ENCODE measurements around the gene TUBA1C. TPM values are rescaled to one million over a fixed set of nuclear protein-coding genes. Genes with fewer than 3 reads are reported as not detected.
"Not testable (repeated sequence)": the region's sequence is repeated elsewhere in the genome, so short reads cannot be mapped to it uniquely, and the experiment has no call there.

TUBA1C gene
- total RNA-seq, 4 donors from 2014 or later: 207 to 331 (median 263) TPM

DNA sequence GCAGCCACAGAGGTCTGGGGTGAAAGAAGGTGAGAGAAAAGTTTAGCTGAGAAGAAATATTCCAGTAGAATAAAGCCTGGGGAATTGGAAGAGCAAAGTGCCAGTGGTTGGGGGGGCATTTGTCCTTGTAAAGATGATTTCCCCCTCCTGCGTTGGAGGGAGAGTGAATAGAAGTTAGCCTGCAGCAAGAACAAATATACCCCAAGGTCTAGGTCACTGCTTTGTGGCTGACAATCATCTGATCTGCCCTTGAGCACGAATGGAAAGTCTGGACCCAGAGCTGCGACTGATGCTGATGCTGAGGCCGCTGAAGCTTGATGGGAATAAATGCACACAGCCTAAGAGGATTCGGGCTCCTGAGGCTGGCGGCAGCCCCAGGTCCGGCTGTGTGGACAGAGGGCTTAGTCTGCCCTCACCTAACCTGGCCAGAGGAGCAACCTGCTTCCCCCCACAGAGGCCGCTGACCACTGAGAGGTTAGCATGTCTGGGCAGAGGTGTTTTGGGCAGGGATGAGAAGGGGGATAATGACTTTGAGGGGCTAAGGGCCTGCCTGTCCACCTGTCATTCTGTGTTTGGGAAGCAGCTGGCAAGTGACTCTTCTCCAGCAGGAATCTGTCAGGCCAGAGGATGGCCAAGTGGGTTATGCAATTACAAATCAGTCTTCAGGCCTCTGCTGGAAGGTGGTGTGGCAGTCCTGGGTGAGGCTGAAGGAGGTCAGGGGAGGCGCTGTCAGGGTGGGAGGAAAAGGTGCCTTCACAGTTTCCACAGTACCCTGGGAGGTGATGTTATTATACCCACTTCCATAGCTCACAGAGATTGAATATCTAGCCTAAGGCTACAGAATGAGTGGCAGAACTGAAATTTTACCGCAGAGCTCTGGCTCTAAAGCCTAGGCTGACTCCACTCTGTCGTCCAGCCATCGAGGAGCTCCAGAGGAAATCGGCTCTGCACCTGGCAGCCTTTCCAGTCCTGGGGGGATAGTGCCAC, 11.7 kb downstream of the TUBA1C start:
- 67 to 84% methylated on average over 2 to 12 of the region's 13 CpGs for WGBS, 2 donors (ENCODE audit: low coverage in 1 of 2)
- H3K4me1 ChIP-seq: peaks cover 0 to 5% (median 0%) of the 10 kb centered on the region in 4 donors
- H3K36me3 ChIP-seq: peaks cover 0 to 17% (median 8%) of the 10 kb centered on the region in 4 donors
- TF ChIP-seq EP300 (IDR thresholded peaks at IDR 0.05; ENCODE audit: low read depth): no peak
- no peak for TF ChIP-seq POLR2AphosphoS5 (IDR thresholded peaks at IDR 0.05)
- no peak for TF ChIP-seq POLR2A (IDR thresholded peaks at IDR 0.05)
- TF ChIP-seq, protein P1, sequence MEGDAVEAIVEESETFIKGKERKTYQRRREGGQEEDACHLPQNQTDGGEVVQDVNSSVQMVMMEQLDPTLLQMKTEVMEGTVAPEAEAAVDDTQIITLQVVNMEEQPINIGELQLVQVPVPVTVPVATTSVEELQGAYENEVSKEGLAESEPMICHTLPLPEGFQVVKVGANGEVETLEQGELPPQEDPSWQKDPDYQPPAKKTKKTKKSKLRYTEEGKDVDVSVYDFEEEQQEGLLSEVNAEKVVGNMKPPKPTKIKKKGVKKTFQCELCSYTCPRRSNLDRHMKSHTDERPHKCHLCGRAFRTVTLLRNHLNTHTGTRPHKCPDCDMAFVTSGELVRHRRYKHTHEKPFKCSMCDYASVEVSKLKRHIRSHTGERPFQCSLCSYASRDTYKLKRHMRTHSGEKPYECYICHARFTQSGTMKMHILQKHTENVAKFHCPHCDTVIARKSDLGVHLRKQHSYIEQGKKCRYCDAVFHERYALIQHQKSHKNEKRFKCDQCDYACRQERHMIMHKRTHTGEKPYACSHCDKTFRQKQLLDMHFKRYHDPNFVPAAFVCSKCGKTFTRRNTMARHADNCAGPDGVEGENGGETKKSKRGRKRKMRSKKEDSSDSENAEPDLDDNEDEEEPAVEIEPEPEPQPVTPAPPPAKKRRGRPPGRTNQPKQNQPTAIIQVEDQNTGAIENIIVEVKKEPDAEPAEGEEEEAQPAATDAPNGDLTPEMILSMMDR (IDR thresholded peaks at IDR 0.05): no peak
- no peaks in the 10 kb centered on the region for H3K9me3 ChIP-seq
- DNase-seq: no peak
- H3K4me3 ChIP-seq: no peak overlapping the region
- in situ Hi-C loops (cut with MboI; ENCODE audit: low pct_ligation_motif_present in 1 of 4, low pct_unique_long_range_greater_than_20kb in 1 of 4, low sequenced_read_pairs in 3 of 4): no loop called here
- no peaks in the 10 kb centered on the region for H3K27me3 ChIP-seq
- intact Hi-C loops (cut with DNase I; ENCODE audit: low total_unique reads): no loop called here
- H3K27ac ChIP-seq: no peak overlapping the region

GRCh38 chr12:49277466-49277865, 12.6 kb downstream of the TUBA1C start:
- Histone ChIP-seq H3K36me3 (peaks cover 0 to 12% (median 5%) of the 10 kb centered on the region in 4 donors), H3K27me3 (no peaks in the 10 kb centered on the region), H3K27ac (no peak overlapping the region), H3K4me1 (peaks cover 0 to 5% (median 0%) of the 10 kb centered on the region in 4 donors), H3K9me3 (no peaks in the 10 kb centered on the region), H3K4me3 (no peak overlapping the region)
- intact Hi-C loops (cut with DNase I; ENCODE audit: low total_unique reads) (no loop called here), in situ Hi-C loops (cut with MboI; ENCODE audit: low pct_ligation_motif_present in 1 of 4, low pct_unique_long_range_greater_than_20kb in 1 of 4, low sequenced_read_pairs in 3 of 4) (no loop called here)
- DNase-seq: no peak
- 89% methylated on average over 7 of the region's 7 CpGs; no CpG with 5 or more reads in 1 of the 2 donors for WGBS, 2 donors (ENCODE audit: low coverage in 1 of 2)
- TF ChIP-seq POLR2AphosphoS5 (IDR thresholded peaks at IDR 0.05) (no peak), EP300 (IDR thresholded peaks at IDR 0.05; ENCODE audit: low read depth) (no peak), POLR2A (IDR thresholded peaks at IDR 0.05) (no peak)
- TF ChIP-seq, protein P1 (IDR thresholded peaks at IDR 0.05): no peak

- intact Hi-C loops (cut with DNase I; ENCODE audit: low total_unique reads) (no loop called here), in situ Hi-C loops (cut with MboI; ENCODE audit: low pct_ligation_motif_present in 1 of 4, low pct_unique_long_range_greater_than_20kb in 1 of 4, low sequenced_read_pairs in 3 of 4) (loop anchor here in 1 of 4 donors (10.0 kb wide), 1 partner anchor 55 kb away; the partner anchor contains the start of gene C1QL4)
- Histone ChIP-seq H3K9me3 (no peaks in the 10 kb centered on the region), H3K27ac (no peak overlapping the region), H3K27me3 (peaks cover 11% of the 10 kb centered on the region), H3K4me1 (peaks cover 0 to 5% (median 0%) of the 10 kb centered on the region in 4 donors), H3K36me3 (no peaks in the 10 kb centered on the region), H3K4me3 (no peak overlapping the region)
- no peak for TF ChIP-seq EP300 (IDR thresholded peaks at IDR 0.05; ENCODE audit: low read depth)
- no peak for TF ChIP-seq POLR2A (IDR thresholded peaks at IDR 0.05)
- TF ChIP-seq POLR2AphosphoS5 (IDR thresholded peaks at IDR 0.05): no peak
- TF ChIP-seq, protein P1 (IDR thresholded peaks at IDR 0.05): no peak
- 27 to 57% methylated on average over 6 to 7 of the region's 7 CpGs for WGBS, 2 donors (ENCODE audit: low coverage in 1 of 2)
- peak; percentile 26 for DNase-seq
Observed at GRCh38 chr12:49279706-49280159, 14.9 kb downstream of the TUBA1C start.

GRCh38 chr12:49280545-49280944, 15.7 kb downstream of the TUBA1C start:
- H3K36me3 ChIP-seq; H3K4me3 ChIP-seq; H3K4me1 ChIP-seq; H3K27ac ChIP-seq; intact Hi-C loops (cut with DNase I; ENCODE audit: low total_unique reads); H3K9me3 ChIP-seq; DNase-seq: not testable (repeated sequence)
- 88 to 90% methylated on average over 2 to 6 of the region's 6 CpGs for WGBS, 2 donors (ENCODE audit: low coverage in 1 of 2)
- in situ Hi-C loops (cut with MboI; ENCODE audit: low pct_ligation_motif_present in 1 of 4, low pct_unique_long_range_greater_than_20kb in 1 of 4, low sequenced_read_pairs in 3 of 4): loop anchor here in 1 of 4 donors (10.0 kb wide), 1 partner anchor 54 kb away; the partner anchor contains the start of gene C1QL4
- peaks cover 18% of the 10 kb centered on the region for H3K27me3 ChIP-seq
